ENCODE measurements around the gene TSPAN3. TPM values are rescaled to one million over a fixed set of nuclear protein-coding genes. Genes with fewer than 3 reads are reported as not detected.

Gene TSPAN3
- total RNA-seq, 1 experiment from 2014 or later, result 84.9 TPM

GRCh38 chr15:76994496-76994895 lies 76.4 kb downstream of the TSPAN3 start (continued):
- TF ChIP-seq ZNF232 (CRISPR knock-in tag; IDR thresholded peaks at IDR 0.05) (no peak), ZMAT4 (CRISPR knock-in tag; IDR thresholded peaks at IDR 0.05) (no peak), NFYB (CRISPR knock-in tag; conservative IDR thresholded peaks at IDR 0.05; ENCODE audit: low read depth) (no peak)

GRCh38 chr15:76994001-76994400 lies 76.9 kb downstream of the TSPAN3 start:
- Mint-ChIP-seq H3K9me3 (no peaks in the 10 kb centered on the region), H3K4me3 (no peak overlapping the region), H3K36me3 (no peaks in the 10 kb centered on the region), H3K4me1 (peaks cover under 1% of the 10 kb centered on the region), H3K27ac (no peak overlapping the region), H3K27me3 (ENCODE audit: low read depth) (no peaks in the 10 kb centered on the region; the same call in 1 of the 2 replicates)
- TF ChIP-seq ATF3 (CRISPR knock-in tag; conservative IDR thresholded peaks at IDR 0.05) (no peak), MXD4 (CRISPR knock-in tag; IDR thresholded peaks at IDR 0.05; ENCODE audit: borderline replicate concordance) (no peak), GRHL2 (CRISPR knock-in tag; IDR thresholded peaks at IDR 0.05; ENCODE audit: insufficient replicate concordance, severe bottlenecking) (no peak)
- POLR2A ChIA-PET, result no interaction called here
- ATAC-seq (no peak), DNase-seq (ENCODE audit: low spot score) (peak; percentile 7)
- CTCF ChIA-PET, result interaction anchor here (1.0 to 2.1 kb wide), 2 partner anchors 20 to 24 kb away, joined by 3 to 10 read pairs; no protein-coding TSS in a partner anchor

GRCh38 chr15:76993114-76993725 lies 77.7 kb downstream of the TSPAN3 start:
- Mint-ChIP-seq H3K27ac (no peak overlapping the region), H3K9me3 (no peaks in the 10 kb centered on the region), H3K4me3 (no peak overlapping the region), H3K36me3 (no peaks in the 10 kb centered on the region), H3K4me1 (peaks cover 9% of the 10 kb centered on the region), H3K27me3 (ENCODE audit: low read depth) (no peaks in the 10 kb centered on the region; the same call in 1 of the 2 replicates)
- POLR2A ChIA-PET, result no interaction called here
- no peak for ATAC-seq
- CTCF ChIA-PET, result interaction anchor here (1.0 to 2.1 kb wide), 2 partner anchors 19 to 23 kb away, joined by 3 to 10 read pairs; no protein-coding TSS in a partner anchor
- DNase-seq (ENCODE audit: low spot score), result peak; percentile 2
- TF ChIP-seq CTCF (IDR thresholded peaks at IDR 0.05) (no peak), GABPB1 (CRISPR knock-in tag; IDR thresholded peaks at IDR 0.05) (no peak), HMGA2 (CRISPR knock-in tag; IDR thresholded peaks at IDR 0.05) (no peak), MAX (CRISPR knock-in tag; IDR thresholded peaks at IDR 0.05) (no peak), JUN (CRISPR knock-in tag; IDR thresholded peaks at IDR 0.05) (no peak), MLX (CRISPR knock-in tag; IDR thresholded peaks at IDR 0.05) (no peak), PRDM15 (CRISPR knock-in tag; IDR thresholded peaks at IDR 0.05) (no peak), ATF1 (CRISPR knock-in tag; IDR thresholded peaks at IDR 0.05) (no peak), ZNF671 (CRISPR knock-in tag; IDR thresholded peaks at IDR 0.05) (no peak), TCF7 (CRISPR knock-in tag; IDR thresholded peaks at IDR 0.05; ENCODE audit: low read depth) (no peak), FOXJ3 (CRISPR knock-in tag; IDR thresholded peaks at IDR 0.05; ENCODE audit: borderline replicate concordance) (no peak), ZNF512 (CRISPR knock-in tag; IDR thresholded peaks at IDR 0.05; ENCODE audit: borderline replicate concordance) (no peak), OVOL2 (CRISPR knock-in tag; IDR thresholded peaks at IDR 0.05; ENCODE audit: borderline replicate concordance) (no peak), CDX4 (CRISPR knock-in tag; IDR thresholded peaks at IDR 0.05; ENCODE audit: borderline replicate concordance) (no peak), MXD4 (CRISPR knock-in tag; IDR thresholded peaks at IDR 0.05; ENCODE audit: borderline replicate concordance) (no peak), ATF6 (CRISPR knock-in tag; IDR thresholded peaks at IDR 0.05) (no peak)

Measured in WTC11 (cell line).